ENCODE data around the gene VAMP5. TPM values are rescaled to one million over a fixed set of nuclear protein-coding genes. Genes with fewer than 3 reads are reported as not detected.

VAMP5 gene
- total and polyA plus RNA-seq, 12 donors, result 25.8 to 146 (median 39.4) TPM

DNA sequence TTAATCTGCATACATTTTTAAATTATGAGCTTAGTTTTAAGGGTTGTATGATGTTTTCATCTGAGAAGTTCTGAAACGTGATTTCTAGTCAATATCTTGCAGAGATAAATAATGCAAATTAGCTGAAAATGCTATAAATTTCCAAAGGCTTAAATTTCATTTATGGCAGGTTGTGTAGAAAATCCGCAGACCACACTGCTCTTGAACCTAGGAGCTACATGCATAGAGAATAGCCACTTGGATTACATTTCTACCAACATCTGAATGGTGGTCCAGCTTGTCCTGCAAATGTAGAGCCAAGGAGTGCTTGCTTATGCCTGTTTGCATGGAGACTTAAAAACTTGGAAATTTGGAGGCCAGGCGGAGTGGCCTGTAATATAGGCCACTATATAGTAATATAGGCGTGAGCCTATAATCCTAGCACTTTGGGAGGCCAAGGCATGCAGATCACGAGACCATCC lies 38.4 kb upstream of the VAMP5 start:
- WGBS, 2 donors, result 87 to 89% methylated on average over 5 of the region's 5 CpGs
- DNase-seq (no peak), ATAC-seq (peak in 2 of 8 donors; percentile 0 to 8)
- no peak for TF ChIP-seq CTCF (IDR thresholded peaks at IDR 0.05)
- Histone ChIP-seq H3K9me3 (no peaks in the 10 kb centered on the region), H3K4me3 (no peak overlapping the region), H3K4me1 (peaks cover 9 to 43% (median 30%) of the 10 kb centered on the region in 9 donors), H3K36me3 (peaks cover 4 to 99% (median 54%) of the 10 kb centered on the region in 9 donors), H3K27me3 (no peaks in the 10 kb centered on the region), H3K27ac (no peak overlapping the region)
- intact Hi-C loops (cut with DNase I), result no loop called here

- H3K27ac ChIP-seq, result no peak overlapping the region
- intact Hi-C loops (cut with DNase I), result no loop called here
- peak in 2 of 8 donors; percentile 15 to 16 for ATAC-seq
These were observed 37.0 kb upstream of the VAMP5 start for GRCh38 chr2:85547089-85547858.

GRCh38 chr2:85547859-85548607 lies 36.2 kb upstream of the VAMP5 start:
- DNase-seq (no peak), ATAC-seq (peak in 2 of 8 donors; percentile 3 to 7)
- Histone ChIP-seq H3K36me3 (peaks cover 0 to 99% (median 43%) of the 10 kb centered on the region in 9 donors), H3K4me1 (peaks cover 2 to 32% (median 12%) of the 10 kb centered on the region in 9 donors), H3K27me3 (no peaks in the 10 kb centered on the region), H3K9me3 (no peaks in the 10 kb centered on the region), H3K27ac (peak overlapping the region in 2 of 10 donors; percentile 0 to 19), H3K4me3 (no peak overlapping the region)
- intact Hi-C loops (cut with DNase I), result no loop called here
- TF ChIP-seq CTCF (IDR thresholded peaks at IDR 0.05), result no peak
- 73 to 74% methylated on average over 6 of the region's 6 CpGs for WGBS, 2 donors

More at GRCh38 chr2:85547089-85547858, 37.0 kb upstream of the VAMP5 start:
- peaks cover 2 to 39% (median 20%) of the 10 kb centered on the region in 9 donors for H3K4me1 ChIP-seq
- peaks cover 0 to 99% (median 46%) of the 10 kb centered on the region in 9 donors for H3K36me3 ChIP-seq
- H3K9me3 ChIP-seq, result no peaks in the 10 kb centered on the region
- WGBS, 2 donors, result 79 to 81% methylated on average over 1 of the region's 1 CpG
- no peak for DNase-seq
- H3K4me3 ChIP-seq, result no peak overlapping the region
- H3K27me3 ChIP-seq, result no peaks in the 10 kb centered on the region
- no peak for TF ChIP-seq CTCF (IDR thresholded peaks at IDR 0.05)

DNA sequence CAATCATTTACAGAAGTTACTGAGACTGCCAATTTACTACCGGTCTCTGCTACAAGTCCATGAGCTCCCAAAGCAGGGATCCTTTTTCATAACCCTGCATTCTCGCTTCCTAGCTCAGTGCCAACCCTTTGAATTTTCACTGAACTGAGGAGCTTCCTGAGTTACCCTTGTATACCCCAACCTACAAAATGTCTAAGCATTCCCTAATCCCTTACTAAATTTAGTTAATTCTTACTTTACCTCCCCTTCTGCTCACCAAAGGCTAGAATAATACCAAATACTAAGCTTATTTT lies 35.7 kb upstream of the VAMP5 start:
- H3K4me3 ChIP-seq, result no peak overlapping the region
- 64 to 67% methylated on average over 2 of the region's 2 CpGs for WGBS, 2 donors
- TF ChIP-seq CTCF (IDR thresholded peaks at IDR 0.05), result no peak
- peaks cover 0 to 27% (median 7%) of the 10 kb centered on the region in 9 donors for H3K4me1 ChIP-seq
- DNase-seq (no peak), ATAC-seq (peak in 1 of 8 donors; percentile 2)
- H3K27me3 ChIP-seq, result no peaks in the 10 kb centered on the region
- no peaks in the 10 kb centered on the region for H3K9me3 ChIP-seq
- intact Hi-C loops (cut with DNase I), result no loop called here
- peak overlapping the region in 2 of 10 donors; percentile 0 to 19 for H3K27ac ChIP-seq
- peaks cover 0 to 99% (median 48%) of the 10 kb centered on the region in 9 donors for H3K36me3 ChIP-seq

Measured in heart right ventricle (tissue), 16 donors.